GM18907 (cell line): ENCODE results near the gene PAM.
"Not testable (repeated sequence)": the region's sequence is repeated elsewhere in the genome, so short reads cannot be mapped to it uniquely, and the experiment has no call there.

Experiments
- ATAC-seq: cut with Tn5 transposase; IDR thresholded peaks from one replicate; pipeline ENCODE4 v1.9.1; 2021; ENCODE audit warnings: mild to moderate bottlenecking, moderate library complexity; ENCODE audit not compliant: unreplicated experiment

PAM gene

GRCh38 chr5:102891175-102891574 lies 136.1 kb downstream of the PAM start:
- no peak for ATAC-seq

- no peak for ATAC-seq
Observed at GRCh38 chr5:102893942-102894341, 138.8 kb downstream of the PAM start.

- no peak for ATAC-seq
Observed at GRCh38 chr5:102895234-102895633, 140.1 kb downstream of the PAM start.

GRCh38 chr5:102895976-102896375 lies 140.9 kb downstream of the PAM start:
- no peak for ATAC-seq

- ATAC-seq, result no peak
Observed at GRCh38 chr5:102901424-102902134, 146.5 kb downstream of the PAM start.

- no peak for ATAC-seq
Observed at GRCh38 chr5:102902135-102902448, 147.0 kb downstream of the PAM start.

- ATAC-seq, result peak; percentile 29
Observed at GRCh38 chr5:102902647-102903046, 147.5 kb downstream of the PAM start.

GRCh38 chr5:102903074-102903871 lies 148.2 kb downstream of the PAM start:
- ATAC-seq, result peak; percentile 62

- ATAC-seq, result no peak
Observed at GRCh38 chr5:102905056-102905455, 150.0 kb downstream of the PAM start.

- not testable (repeated sequence) for ATAC-seq
Observed at GRCh38 chr5:102907099-102907498, 152.0 kb downstream of the PAM start.

- ATAC-seq, result no peak
Observed at GRCh38 chr5:102910240-102911226, 155.4 kb downstream of the PAM start.

GRCh38 chr5:102911973-102912372 lies 156.9 kb downstream of the PAM start:
- ATAC-seq, result no peak

- ATAC-seq, result no peak
Observed at GRCh38 chr5:102916109-102916508, 161.0 kb downstream of the PAM start.

- no peak for ATAC-seq
Observed at GRCh38 chr5:102918986-102919610, 164.0 kb downstream of the PAM start.

GRCh38 chr5:102920762-102921161 lies 165.7 kb downstream of the PAM start:
- ATAC-seq, result no peak

- no peak for ATAC-seq
Observed at GRCh38 chr5:102921341-102922044, 166.4 kb downstream of the PAM start.

- no peak for ATAC-seq
Observed at GRCh38 chr5:102922111-102922720, 167.1 kb downstream of the PAM start.

GRCh38 chr5:102922799-102923477 lies 167.8 kb downstream of the PAM start:
- no peak for ATAC-seq

GRCh38 chr5:102924963-102925362 lies 169.9 kb downstream of the PAM start:
- ATAC-seq, result no peak
